Vagina (tissue), 2 donors: Measurements from ENCODE around the gene GAS7.

Source experiments
- POLR2A ChIP-seq, 2 donors: fragments of 450-650 bp; IDR thresholded peaks; one replicate each; pipeline ENCODE4 v1.6.1; 2017; ENCODE audit warnings: antibody characterized with exemption in 2 of 2, mild to moderate bottlenecking in 2 of 2, moderate library complexity in 2 of 2
- POLR2AphosphoS5 ChIP-seq, 2 donors: sonication (generic); formaldehyde crosslinking; IDR thresholded peaks; one replicate each; pipeline ENCODE4 v1.9.0; 2017; ENCODE audit warnings: antibody characterized with exemption in 2 of 2, mild to moderate bottlenecking in 2 of 2, low read depth in 1 of 2; ENCODE audit not compliant: insufficient read depth in 1 of 2
- TF ChIP-seq, protein P1 (sequence below), 3 experiments: fragments of 450-650 bp in 2 of 3; fragments of 200-600 bp in 1 of 3; sonication (generic) in 1 of 3; IDR thresholded peaks; one replicate each; pipeline ENCODE4 v1.5.1; 2017 to 2019; ENCODE audit warnings: antibody characterized with exemption in 3 of 3, mild to moderate bottlenecking in 2 of 3, moderate library complexity in 2 of 3

DNA sequence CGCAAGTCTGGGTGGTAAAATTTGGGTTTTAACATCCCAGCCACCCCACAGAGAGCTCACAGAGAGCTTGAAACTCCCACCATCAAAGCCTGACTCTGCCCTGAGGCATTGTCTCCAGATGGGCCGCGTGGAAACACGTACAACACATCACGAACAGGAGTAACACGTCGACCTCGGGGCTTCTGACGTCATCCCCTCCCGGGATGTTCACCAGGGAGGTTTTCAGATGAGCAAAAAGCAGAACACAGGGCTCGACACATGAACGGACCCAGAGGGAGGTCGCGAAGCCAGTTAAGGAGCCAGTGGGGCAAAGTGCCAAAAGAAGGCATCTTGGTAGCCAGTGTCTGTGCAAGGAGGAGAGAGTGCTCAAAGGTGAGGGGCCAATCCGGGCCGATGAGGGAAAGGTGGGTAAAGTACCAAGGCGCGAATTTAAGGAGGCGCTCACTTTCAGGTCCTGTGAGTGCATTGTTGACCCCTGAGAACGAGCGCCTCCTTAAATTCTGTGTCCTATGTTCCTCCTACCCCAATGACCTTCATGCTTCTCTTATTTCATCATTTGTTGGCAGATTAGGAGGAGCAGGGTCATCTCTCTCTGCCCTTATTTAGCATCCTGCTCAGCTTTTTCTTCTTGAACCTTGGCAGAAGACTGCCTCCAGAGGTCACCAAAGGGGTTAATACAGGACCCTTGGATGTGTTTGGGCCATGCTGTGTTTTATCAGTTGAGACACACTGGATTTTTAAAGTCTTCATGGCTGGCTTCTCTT is 298.9 kb downstream of the GAS7 start:
- TF ChIP-seq POLR2A (IDR thresholded peaks at IDR 0.05) = no peak
- TF ChIP-seq, protein P1, sequence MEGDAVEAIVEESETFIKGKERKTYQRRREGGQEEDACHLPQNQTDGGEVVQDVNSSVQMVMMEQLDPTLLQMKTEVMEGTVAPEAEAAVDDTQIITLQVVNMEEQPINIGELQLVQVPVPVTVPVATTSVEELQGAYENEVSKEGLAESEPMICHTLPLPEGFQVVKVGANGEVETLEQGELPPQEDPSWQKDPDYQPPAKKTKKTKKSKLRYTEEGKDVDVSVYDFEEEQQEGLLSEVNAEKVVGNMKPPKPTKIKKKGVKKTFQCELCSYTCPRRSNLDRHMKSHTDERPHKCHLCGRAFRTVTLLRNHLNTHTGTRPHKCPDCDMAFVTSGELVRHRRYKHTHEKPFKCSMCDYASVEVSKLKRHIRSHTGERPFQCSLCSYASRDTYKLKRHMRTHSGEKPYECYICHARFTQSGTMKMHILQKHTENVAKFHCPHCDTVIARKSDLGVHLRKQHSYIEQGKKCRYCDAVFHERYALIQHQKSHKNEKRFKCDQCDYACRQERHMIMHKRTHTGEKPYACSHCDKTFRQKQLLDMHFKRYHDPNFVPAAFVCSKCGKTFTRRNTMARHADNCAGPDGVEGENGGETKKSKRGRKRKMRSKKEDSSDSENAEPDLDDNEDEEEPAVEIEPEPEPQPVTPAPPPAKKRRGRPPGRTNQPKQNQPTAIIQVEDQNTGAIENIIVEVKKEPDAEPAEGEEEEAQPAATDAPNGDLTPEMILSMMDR (IDR thresholded peaks at IDR 0.05) = no peak
- TF ChIP-seq POLR2AphosphoS5 (IDR thresholded peaks at IDR 0.05; ENCODE audit: insufficient read depth in 1 of 2, low read depth in 1 of 2) = peak in 1 of 2 donors; percentile 10
